GM10266 (cell line): ENCODE measurements around the gene APEX2.
"Not testable (repeated sequence)": the region's sequence is repeated elsewhere in the genome, so short reads cannot be mapped to it uniquely, and the experiment has no call there.

Experiments used
- DNase-seq: peaks from one replicate; pipeline ENCODE4 v3.0.0; 2012; ENCODE audit errors: extremely low spot score
- CTCF ChIP-seq: IDR thresholded peaks from 2 replicates; pipeline ENCODE4 v1.5.1; 2012; ENCODE audit warnings: mild to moderate bottlenecking, low read depth; ENCODE audit not compliant: control insufficient read depth, insufficient read depth; ENCODE audit errors: missing control alignments

APEX2 gene

DNA sequence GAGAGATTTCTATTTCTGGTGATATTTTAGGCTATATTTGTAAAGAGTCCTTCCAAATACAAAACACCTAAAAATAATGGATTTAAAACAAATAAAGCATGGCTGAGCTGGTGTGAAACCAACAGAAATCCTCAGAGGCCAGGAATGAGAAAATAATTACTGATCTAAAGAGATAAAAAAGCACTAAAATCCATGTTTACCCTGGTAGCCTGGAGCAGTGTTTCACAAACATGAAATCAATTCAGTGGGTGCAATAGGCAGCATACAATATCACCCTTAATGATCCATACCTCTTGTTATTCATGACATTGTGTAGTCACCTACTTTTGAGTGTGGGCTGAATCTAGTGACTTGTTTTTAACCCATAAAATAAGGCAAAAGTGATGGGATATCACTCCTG is 20.7 kb upstream of the APEX2 start:
- TF ChIP-seq CTCF: no peak
- DNase-seq: no peak

- no peak for TF ChIP-seq CTCF
- DNase-seq: no peak
Measured at GRCh38 chrX:54980334-54980733, 19.8 kb upstream of the APEX2 start.

DNA sequence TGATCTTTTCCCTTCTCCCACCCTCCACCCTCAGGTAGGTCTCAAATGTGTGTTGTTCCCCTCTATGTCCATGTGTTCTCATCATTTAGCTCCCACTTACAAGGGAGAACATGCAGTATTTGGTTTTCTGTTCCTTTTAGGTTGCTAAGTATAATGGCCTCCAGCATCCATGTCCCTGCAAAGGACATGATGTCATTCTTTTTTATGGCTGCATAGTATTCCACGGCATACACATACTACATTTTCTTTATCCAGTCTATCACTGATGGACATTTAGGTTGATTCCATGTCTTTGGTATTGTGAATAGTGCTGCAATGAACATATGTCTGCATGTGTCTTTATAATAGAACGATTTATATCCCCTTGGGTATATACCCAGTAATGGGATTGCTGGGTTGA is 16.9 kb upstream of the APEX2 start:
- DNase-seq: not testable (repeated sequence)

DNA sequence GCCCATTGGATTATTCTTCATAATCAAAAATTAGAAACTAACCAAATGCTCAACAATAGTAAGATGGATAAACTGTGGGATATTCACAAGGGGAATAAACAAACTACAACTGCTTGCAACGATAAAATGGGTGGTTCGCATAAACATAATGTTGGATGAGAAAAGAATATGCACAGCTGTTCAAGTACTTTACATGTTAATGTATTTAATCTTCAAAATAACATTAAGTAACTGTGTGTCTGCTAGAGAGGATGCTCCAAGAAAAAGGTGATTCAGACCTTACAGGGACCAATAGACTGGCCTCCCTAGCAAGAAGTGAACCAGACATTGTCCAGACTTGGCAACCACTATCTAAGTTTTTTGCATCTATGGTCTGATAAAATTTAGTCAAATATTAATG is 8.5 kb upstream of the APEX2 start:
- DNase-seq: no peak

GRCh38 chrX:54992911-54993622 is 7.1 kb upstream of the APEX2 start:
- DNase-seq: no peak

More for the DNA sequence above, 8.5 kb upstream of the APEX2 start:
- TF ChIP-seq CTCF: no peak

GRCh38 chrX:54994099-54994498 is 6.1 kb upstream of the APEX2 start, which contains the start of gene PFKFB1:
Gene PFKFB1 (minus strand): TSS chrX:54994188. CDS start chrX:54994007, 181 bp downstream.
- no peak for DNase-seq
- TF ChIP-seq CTCF: no peak

More at GRCh38 chrX:54992911-54993622, 7.1 kb upstream of the APEX2 start:
- no peak for TF ChIP-seq CTCF

DNA sequence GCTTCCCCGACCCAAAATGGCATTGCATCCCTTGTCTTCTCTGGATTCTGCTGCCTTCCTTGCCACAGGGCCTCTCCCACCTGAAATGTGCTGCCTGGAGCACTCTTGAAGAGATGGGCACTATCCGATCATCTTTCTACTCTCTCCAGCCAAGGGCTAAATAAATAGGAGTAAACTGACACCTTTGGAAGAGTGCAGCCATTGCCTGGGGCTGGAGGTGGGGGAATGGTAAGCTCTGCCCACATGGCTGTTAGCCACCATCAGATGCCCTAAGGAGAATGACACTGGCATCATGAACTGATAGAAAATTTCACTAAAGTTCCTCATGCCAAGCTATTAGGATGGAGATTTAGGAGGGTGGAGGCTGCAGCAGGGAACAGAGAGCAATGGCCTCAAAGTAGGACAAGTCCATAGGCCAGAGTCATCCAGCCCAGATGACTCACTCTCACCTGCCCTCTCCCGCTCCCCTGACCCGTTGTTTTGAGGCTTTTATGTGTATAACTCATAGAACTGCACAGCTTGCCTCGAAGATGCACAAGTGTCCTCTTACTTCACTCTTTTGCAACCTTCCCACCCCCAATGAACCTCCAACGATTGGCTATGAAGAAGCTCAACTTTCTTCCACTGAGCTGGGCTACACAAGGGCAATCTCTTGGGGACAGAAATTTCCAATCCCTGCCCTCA is 5.4 kb upstream of the APEX2 start:
- no peak for DNase-seq
- no peak for TF ChIP-seq CTCF
